IMR-90 (cell line): ENCODE data around the gene CDKAL1.

ENCODE experiments used
- CHD1 ChIP-seq: IDR thresholded peaks from 2 replicates; pipeline ENCODE4 v1.6.1; 2012; ENCODE audit warnings: low read depth, low read length, improper control_type of control experiment
- CTCF ChIP-seq: conservative IDR thresholded peaks from 2 replicates; pipeline ENCODE4 v1.5.1; 2012; ENCODE audit warnings: mild to moderate bottlenecking, low read depth, low read length, improper control_type of control experiment
- MAFK ChIP-seq: IDR thresholded peaks from 2 replicates; pipeline ENCODE4 v1.6.1; 2012; ENCODE audit warnings: low read depth, low read length, improper control_type of control experiment
- MAZ ChIP-seq: IDR thresholded peaks from 2 replicates; pipeline ENCODE4 v1.6.1; 2012; ENCODE audit warnings: low read depth, mild to moderate bottlenecking, low read length, improper control_type of control experiment, moderate library complexity, borderline replicate concordance
- POLR2A ChIP-seq: IDR thresholded peaks from 2 replicates; pipeline ENCODE4 v1.6.1; 2012; ENCODE audit warnings: mild to moderate bottlenecking, low read depth, low read length
- RFX5 ChIP-seq: IDR thresholded peaks from 2 replicates; pipeline ENCODE4 v1.8.0; 2012; ENCODE audit warnings: low read depth, mild to moderate bottlenecking, low read length, moderate library complexity
- USF2 ChIP-seq: fragments of 150-350 bp; IDR thresholded peaks from 2 replicates; pipeline ENCODE4 v1.6.1; 2017; ENCODE audit warnings: mild to moderate bottlenecking, antibody characterized with exemption, low read length, low read depth

- no peak for TF ChIP-seq MAZ
- no peak for TF ChIP-seq RFX5
- TF ChIP-seq POLR2A: no peak
- TF ChIP-seq USF2: no peak
- TF ChIP-seq CTCF: no peak
- TF ChIP-seq MAFK: no peak
- TF ChIP-seq CHD1: no peak
Observed at GRCh38 chr6:20851795-20852194, 317.5 kb downstream of the CDKAL1 start.
